ENCODE results near the gene ARL4A. TPM values are rescaled to one million over a fixed set of nuclear protein-coding genes. Genes with fewer than 3 reads are reported as not detected.

ARL4A gene
- total and polyA plus RNA-seq, 9 of the 15 experiments (the other 6 are each of a cell fraction or from before 2014, with no cell fraction given), result 118 to 688 (median 172) TPM

GRCh38 chr7:12653518-12653917, 33.9 kb upstream of the ARL4A start:
- Histone ChIP-seq H3K4me2 (ENCODE audit: insufficient read depth, low read length) (no peak overlapping the region), H2AFZ (ENCODE audit: low read depth, low read length) (no peak overlapping the region), H3K27ac (ENCODE audit: extremely low read depth, low read depth, low read length) (no peak overlapping the region), H3K9me3 (replicated peaks; ENCODE audit: control insufficient read depth, insufficient read depth, low read depth, low read length) (no peaks in the 10 kb centered on the region), H3K36me3 (ENCODE audit: control insufficient read depth, insufficient read depth, low read length) (peaks cover 2% of the 10 kb centered on the region; the same call in 1 of the 3 replicates), H3K9ac (ENCODE audit: insufficient read depth in 1 of 2, low read depth in 2 of 2, low read length in 2 of 2) (no peak overlapping the region), H3K9me1 (ENCODE audit: control insufficient read depth, insufficient read depth, low read length) (no peaks in the 10 kb centered on the region), H3K4me1 (replicated peaks in 1 of 2; ENCODE audit: control insufficient read depth in 2 of 2, insufficient read depth in 2 of 2, low read length in 2 of 2) (no peaks in the 10 kb centered on the region; a peak in 1 of 5 replicates), H3K27me3 (ENCODE audit: control insufficient read depth in 2 of 2, insufficient read depth in 2 of 2, low read length in 2 of 2) (no peaks in the 10 kb centered on the region), H4K20me1 (replicated peaks; ENCODE audit: control insufficient read depth, insufficient read depth, low read length) (no peaks in the 10 kb centered on the region), H3K4me3 (no peak overlapping the region), H3K79me2 (ENCODE audit: control insufficient read depth, insufficient read depth, low read length) (no peaks in the 10 kb centered on the region)
- ChIA-PET CTCF (ENCODE audit: low intra/inter-chr PET ratio) (no interaction called here), POLR2A (interaction anchor here (0.6 to 1.1 kb wide), 3 partner anchors 9 to 363 kb away, joined by 3 read pairs; no protein-coding TSS in a partner anchor)
- intact Hi-C loops (cut with micrococcal nuclease), result no loop called here
- BruUV-seq (replicated peaks), result no TSS peak
- TF ChIP-seq HLTF (IDR thresholded peaks at IDR 0.05), result no peak
- no peak for TF ChIP-seq CREB3L1 (IDR thresholded peaks at IDR 0.05; ENCODE audit: borderline replicate concordance, low read depth)
- peak; percentile 39 for TF ChIP-seq NFIC (IDR thresholded peaks at IDR 0.05)
- no peak for FAIRE-seq
- in situ Hi-C loops (cut with MboI), result no loop called here
- no peak for DNase-seq (ENCODE audit: extremely low read depth in 1 of 4, low spot score in 3 of 4)
- ATAC-seq, result no peak
- 22% methylated on average over 2 of the region's 2 CpGs for WGBS (ENCODE audit: insufficient coverage, low coverage, missing lambda C conversion rate)

- Histone ChIP-seq H3K36me3 (ENCODE audit: control insufficient read depth, insufficient read depth, low read length) (peaks cover 2% of the 10 kb centered on the region; the same call in 1 of the 3 replicates), H3K4me3 (no peak overlapping the region), H3K79me2 (ENCODE audit: control insufficient read depth, insufficient read depth, low read length) (no peaks in the 10 kb centered on the region), H3K4me1 (replicated peaks in 1 of 2; ENCODE audit: control insufficient read depth in 2 of 2, insufficient read depth in 2 of 2, low read length in 2 of 2) (no peaks in the 10 kb centered on the region), H3K9ac (ENCODE audit: insufficient read depth in 1 of 2, low read depth in 2 of 2, low read length in 2 of 2) (no peak overlapping the region), H3K4me2 (ENCODE audit: insufficient read depth, low read length) (no peak overlapping the region), H3K27me3 (ENCODE audit: control insufficient read depth in 2 of 2, insufficient read depth in 2 of 2, low read length in 2 of 2) (no peaks in the 10 kb centered on the region), H4K20me1 (replicated peaks; ENCODE audit: control insufficient read depth, insufficient read depth, low read length) (no peaks in the 10 kb centered on the region), H2AFZ (ENCODE audit: low read depth, low read length) (no peak overlapping the region), H3K9me3 (replicated peaks; ENCODE audit: control insufficient read depth, insufficient read depth, low read depth, low read length) (no peaks in the 10 kb centered on the region), H3K27ac (ENCODE audit: extremely low read depth, low read depth, low read length) (no peak overlapping the region), H3K9me1 (ENCODE audit: control insufficient read depth, insufficient read depth, low read length) (no peaks in the 10 kb centered on the region)
- POLR2A ChIA-PET, result no interaction called here
- 61% methylated on average over 2 of the region's 2 CpGs for WGBS (ENCODE audit: insufficient coverage, low coverage, missing lambda C conversion rate)
- no peak for FAIRE-seq
- no peak for DNase-seq (ENCODE audit: extremely low read depth in 1 of 4, low spot score in 3 of 4)
- no peak for ATAC-seq
- BruUV-seq (replicated peaks), result no TSS peak
- intact Hi-C loops (cut with micrococcal nuclease) (no loop called here), in situ Hi-C loops (cut with MboI) (no loop called here)
- CTCF ChIA-PET (ENCODE audit: low intra/inter-chr PET ratio), result no interaction called here
- TF ChIP-seq HIVEP1 (CRISPR knock-in tag; IDR thresholded peaks at IDR 0.05) (no peak), EP300 (IDR thresholded peaks at IDR 0.05; ENCODE audit: low read length) (no peak), ZMIZ1 (IDR thresholded peaks at IDR 0.05; ENCODE audit: low read depth in 2 of 2, low read length in 2 of 2) (no peak), SREBF2 (CRISPR knock-in tag; IDR thresholded peaks at IDR 0.05) (no peak), NCOA4 (IDR thresholded peaks at IDR 0.05; ENCODE audit: partially characterized antibody) (no peak), RBM22 (IDR thresholded peaks at IDR 0.05; ENCODE audit: low read depth, low read length, poor library complexity, severe bottlenecking) (no peak), MAFK (IDR thresholded peaks at IDR 0.05; ENCODE audit: low read length) (no peak), POLR2A (conservative IDR thresholded peaks at IDR 0.05) (no peak), NRF1 (conservative IDR thresholded peaks at IDR 0.05 in 1 of 2, IDR thresholded peaks at IDR 0.05 in 1 of 2) (no peak), POLR3A (IDR thresholded peaks at IDR 0.05; ENCODE audit: borderline replicate concordance, extremely low read depth, insufficient read depth, insufficient read length) (no peak)
These were observed 32.3 kb upstream of the ARL4A start for GRCh38 chr7:12655161-12655560.
